HepG2 (cell line): Measurements from ENCODE around the gene TCF12. TPM values are rescaled to one million over a fixed set of nuclear protein-coding genes. Genes with fewer than 3 reads are reported as not detected.

ENCODE experiments used
- ATAC-seq: fragments of 200-7000 bp; cut with Tn5 transposase; 3 replicates; pipeline ENCODE4 v1.9.1; 2020; ENCODE audit warnings: mild to moderate bottlenecking, moderate library complexity
- BruUV-seq: library from RNA; stranded (reverse); fragments of 400-500 nt; replicated peaks from 2 replicates; lab custom pipeline; 2021; lab: Mats Ljungman, UMichigan
- CTCF ChIA-PET: fragments of 300-600 bp; formaldehyde crosslinking; extraction: SDS; loops from one replicate; lab custom pipeline; 2021; ENCODE audit warnings: low total read pairs, inconsistent platforms, low intra/inter-chr PET ratio; lab: Yijun Ruan, JAX
- POLR2A ChIA-PET: fragments of 350-600 bp; sonication (Branson Sonifier 250); formaldehyde crosslinking; loops from one replicate; lab custom pipeline; 2020; ENCODE audit warnings: antibody characterized with exemption, inconsistent platforms; lab: Yijun Ruan, JAX
- DNase-seq: peaks from one replicate; pipeline ENCODE4 v3.0.0-alpha.2; 2015; ENCODE audit warnings: low spot score
- FAIRE-seq: peaks from 3 replicates; lab custom pipeline; 2011; peaks lifted over from hg19 to GRCh38; lab: Jason Lieb, UNC
- H2AFZ ChIP-seq: one replicate; pipeline ENCODE4 v1.6.1; 2011; ENCODE audit warnings: low read length, inconsistent platforms
- H3K27ac ChIP-seq: fragments of 300-600 bp; 3 replicates; pipeline ENCODE4 v1.8.0; 2011; ENCODE audit warnings: mixed run types, mild to moderate bottlenecking, mixed read lengths, low read length, inconsistent platforms; ENCODE audit not compliant: insufficient read depth; ENCODE audit errors: extremely low read length
- H3K27me3 ChIP-seq, 2 experiments: fragments of 200-600 bp in 1 of 2; 2 replicates in 1 of 2; 3 replicates in 1 of 2; pipeline versions ENCODE4 v1.6.0 to v1.8.0; 2011; ENCODE audit warnings: low read length in 2 of 2, mild to moderate bottlenecking in 2 of 2, moderate library complexity in 2 of 2, inconsistent platforms in 1 of 2; ENCODE audit not compliant: insufficient read depth in 2 of 2, control insufficient read depth in 1 of 2
- H3K36me3 ChIP-seq, 2 experiments: fragments of 200-600 bp in 1 of 2; replicated peaks in 1 of 2; 2 replicates in 1 of 2; 3 replicates in 1 of 2; pipeline versions ENCODE4 v1.5.1 to v1.8.0; 2011; ENCODE audit warnings: low read length in 2 of 2, inconsistent platforms in 1 of 2; ENCODE audit not compliant: insufficient read depth in 2 of 2, control insufficient read depth in 1 of 2
- H3K4me1 ChIP-seq: 2 replicates; pipeline ENCODE4 v1.5.1; 2012; ENCODE audit warnings: low read length, inconsistent platforms; ENCODE audit not compliant: insufficient read depth
- H3K4me2 ChIP-seq: 2 replicates; pipeline ENCODE4 v1.6.0; 2011; ENCODE audit warnings: low read depth, low read length, inconsistent platforms
- H3K4me3 ChIP-seq, 3 experiments: fragments of 200-600 bp in 1 of 3; sonication (generic), shearing (Covaris generic) in 1 of 3; replicated peaks in 1 of 3; 2 replicates each; pipeline ENCODE4 v1.5.1; 2011 to 2016; ENCODE audit warnings: low read length in 3 of 3, inconsistent platforms in 2 of 3, low read depth in 2 of 3, mild to moderate bottlenecking in 2 of 3, control low read depth in 1 of 3, mixed read lengths in 1 of 3; ENCODE audit not compliant: insufficient read depth in 1 of 3
- H3K79me2 ChIP-seq: one replicate; pipeline ENCODE4 v1.6.1; 2011; ENCODE audit warnings: low read length, inconsistent platforms; ENCODE audit not compliant: insufficient read depth
- H3K9ac ChIP-seq: 2 replicates; pipeline ENCODE4 v1.6.0; 2011; ENCODE audit warnings: mild to moderate bottlenecking, low read depth, low read length, inconsistent platforms; ENCODE audit not compliant: insufficient read depth
- H3K9me3 ChIP-seq: 2 replicates; pipeline ENCODE4 v1.5.1; 2012; ENCODE audit warnings: mild to moderate bottlenecking, low read length
- H4K20me1 ChIP-seq: 2 replicates; pipeline ENCODE4 v1.6.0; 2011; ENCODE audit warnings: inconsistent platforms, mild to moderate bottlenecking, low read length, moderate library complexity; ENCODE audit not compliant: insufficient read depth
- BHLHE40 ChIP-seq: IDR thresholded peaks from 2 replicates; pipeline ENCODE4 v1.6.1; 2011; ENCODE audit warnings: low read length, improper control_type of control experiment
- EED ChIP-seq: sonication (generic); formaldehyde crosslinking; IDR thresholded peaks from 2 replicates; pipeline ENCODE4 v1.5.0; 2020; ENCODE audit warnings: mild to moderate bottlenecking, missing genetic modification reagents
- FOXC1 ChIP-seq: sonication (generic); formaldehyde crosslinking; IDR thresholded peaks from 2 replicates; pipeline ENCODE4 v1.8.0; 2022; ENCODE audit warnings: mild to moderate bottlenecking, missing genetic modification reagents, borderline replicate concordance
- HHEX ChIP-seq: IDR thresholded peaks from 2 replicates; pipeline ENCODE4 v1.6.1; 2016; ENCODE audit warnings: control low read depth
- HMGA1 ChIP-seq: sonication (generic); formaldehyde crosslinking; conservative IDR thresholded peaks from 2 replicates; pipeline ENCODE4 v1.4.0; 2020; ENCODE audit warnings: missing genetic modification reagents
- ISX ChIP-seq: sonication (generic); formaldehyde crosslinking; conservative IDR thresholded peaks from 2 replicates; pipeline ENCODE4 v1.5.0; 2020; ENCODE audit warnings: missing genetic modification reagents
- SOX6 ChIP-seq, 2 experiments: fragments of 450-650 bp in 1 of 2; sonication (generic) in 1 of 2; formaldehyde crosslinking in 1 of 2; IDR thresholded peaks; 2 replicates each; pipeline versions ENCODE4 v1.4.0 to v1.6.1; 2017 to 2020; ENCODE audit warnings: antibody characterized with exemption in 1 of 2, mild to moderate bottlenecking in 1 of 2, missing genetic modification reagents in 1 of 2
- SYNCRIP ChIP-seq: fragments of 200-400 bp; formaldehyde crosslinking; IDR thresholded peaks from 2 replicates; pipeline ENCODE4 v1.6.1; 2018; ENCODE audit warnings: mild to moderate bottlenecking, low read depth, low read length; ENCODE audit not compliant: insufficient read depth
- ZNF251 ChIP-seq: sonication (generic); formaldehyde crosslinking; IDR thresholded peaks from 2 replicates; pipeline ENCODE4 v1.9.0; 2021; ENCODE audit warnings: mild to moderate bottlenecking, missing genetic modification reagents
- ZNF878 ChIP-seq: sonication (generic); formaldehyde crosslinking; IDR thresholded peaks from 2 replicates; pipeline ENCODE4 v1.8.1; 2023; ENCODE audit warnings: mild to moderate bottlenecking, missing genetic modification reagents, moderate library complexity
- WGBS: methylation state at CpG from one replicate; pipeline ENCODE4 v1.1.6; 2017; ENCODE audit warnings: low lambda C conversion rate; 5-methylcytosine and 5-hydroxymethylcytosine counted together
- in situ Hi-C: cut with HindIII; loops from 2 replicates; pipeline ENCODE4 v1.10.0; 2017; ENCODE audit warnings: low pct_unique_long_range_greater_than_20kb; ENCODE audit not compliant: extremely low pct_ligation_motif_present
- intact Hi-C: fragments of 100-400 bp; cut with micrococcal nuclease; formaldehyde crosslinking; loops from one replicate; pipeline ENCODE4 v1.10.0; 2022; ENCODE audit not compliant: unreplicated experiment
- polyA plus RNA-seq, 8 experiments: library from polyadenylated mRNA; depleted of rRNA in 3 of 8; stranded (reverse) in 7 of 8; unstranded in 1 of 8; fragments of >200 nt; fragmentation: Illumina TruSeq in 4 of 8; extraction: Trizol in 4 of 8; gene quantifications; 2 replicates each; pipeline versions ENCODE4 v1.2.1 to v1.2.3, GENCODE V29; 2011 to 2016; ENCODE audit warnings: low read depth in 4 of 8, missing spikeins in 1 of 8, mixed read lengths in 1 of 8; ENCODE audit not compliant: insufficient read depth in 1 of 8
- total RNA-seq, 5 experiments: library from RNA; depleted of rRNA; stranded (reverse); fragments of >200 nt; fragmentation: Illumina TruSeq; extraction: Trizol; gene quantifications; 2 replicates each; pipeline ENCODE4 v1.2.3, GENCODE V29; 2016; ENCODE audit warnings: low read depth in 1 of 5
- TF ChIP-seq, protein P1 (sequence below): sonication (generic); formaldehyde crosslinking; IDR thresholded peaks from 2 replicates; pipeline ENCODE4 v1.4.0; 2020; ENCODE audit warnings: low read depth, mild to moderate bottlenecking, missing genetic modification reagents
- TF ChIP-seq, protein P2 (sequence below): sonication (generic); formaldehyde crosslinking; IDR thresholded peaks from 2 replicates; pipeline ENCODE4 v1.4.0; 2020; ENCODE audit warnings: low read depth, mild to moderate bottlenecking, missing genetic modification reagents
- TF ChIP-seq, protein P3 (sequence below): sonication (generic); formaldehyde crosslinking; IDR thresholded peaks from 2 replicates; pipeline ENCODE4 v1.4.0; 2020; ENCODE audit warnings: mild to moderate bottlenecking, low read depth, missing genetic modification reagents
- TF ChIP-seq, protein P4 (sequence below): sonication (generic); formaldehyde crosslinking; IDR thresholded peaks from 2 replicates; pipeline ENCODE4 v1.8.1; 2023; ENCODE audit warnings: missing genetic modification reagents, inconsistent platforms, borderline replicate concordance
- TF ChIP-seq, protein P5 (sequence below): sonication (generic); formaldehyde crosslinking; IDR thresholded peaks from 2 replicates; pipeline ENCODE4 v1.4.0; 2020; ENCODE audit warnings: missing genetic modification reagents, mild to moderate bottlenecking, borderline replicate concordance

TCF12 gene
- total and polyA plus RNA-seq, 2 of the 13 experiments (the other 11 are each of a cell fraction or from before 2014, with no cell fraction given): 48.6 to 51.1 TPM

DNA sequence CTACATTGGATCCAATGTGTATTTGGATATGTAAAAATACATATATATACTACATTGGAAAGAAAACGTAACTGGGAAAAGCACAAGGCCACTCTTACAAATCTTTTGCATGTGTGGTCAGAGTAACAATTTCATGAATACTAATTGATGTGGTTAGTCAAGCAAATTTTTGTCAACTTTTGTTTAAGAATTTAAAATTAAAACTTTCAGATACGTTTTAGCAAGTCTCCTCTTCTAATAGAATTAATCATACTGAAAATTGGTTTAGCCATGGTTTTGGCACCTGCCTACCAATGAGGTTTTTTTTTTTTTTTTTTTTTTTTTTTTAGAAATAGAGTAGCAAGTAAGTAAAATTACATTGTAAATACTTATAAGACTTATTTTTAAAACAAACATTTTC is 304.9 kb downstream of the TCF12 start (continued):
- TF ChIP-seq, protein P1, sequence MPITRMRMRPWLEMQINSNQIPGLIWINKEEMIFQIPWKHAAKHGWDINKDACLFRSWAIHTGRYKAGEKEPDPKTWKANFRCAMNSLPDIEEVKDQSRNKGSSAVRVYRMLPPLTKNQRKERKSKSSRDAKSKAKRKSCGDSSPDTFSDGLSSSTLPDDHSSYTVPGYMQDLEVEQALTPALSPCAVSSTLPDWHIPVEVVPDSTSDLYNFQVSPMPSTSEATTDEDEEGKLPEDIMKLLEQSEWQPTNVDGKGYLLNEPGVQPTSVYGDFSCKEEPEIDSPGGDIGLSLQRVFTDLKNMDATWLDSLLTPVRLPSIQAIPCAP: no peak

DNA sequence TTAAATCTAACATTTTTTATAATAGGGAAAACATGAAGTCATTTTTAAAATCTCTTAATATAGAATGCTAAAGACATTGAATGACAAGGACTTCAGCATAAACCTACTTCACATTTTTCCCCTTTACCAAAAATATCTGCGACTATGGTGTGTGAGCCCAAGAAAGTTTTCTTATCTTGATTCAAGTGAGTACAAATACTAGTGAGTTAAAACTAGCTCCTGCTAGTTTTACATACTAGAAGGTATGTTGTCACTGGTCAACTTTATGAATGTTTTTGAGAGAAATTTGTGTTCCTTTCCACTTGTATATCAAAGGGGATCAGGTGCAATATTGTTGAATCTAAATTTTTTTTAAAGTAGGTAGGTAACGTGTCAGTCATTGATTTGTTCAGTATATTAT is 305.4 kb downstream of the TCF12 start:
- intact Hi-C loops (no loop called here), in situ Hi-C loops (no loop called here)
- ChIA-PET POLR2A (no interaction called here), CTCF (no interaction called here)
- Histone ChIP-seq H3K4me3 (no peak overlapping the region), H4K20me1 (no peaks in the 10 kb centered on the region), H3K27me3 (no peaks in the 10 kb centered on the region), H3K36me3 (no peaks in the 10 kb centered on the region), H3K79me2 (no peaks in the 10 kb centered on the region), H3K4me2 (no peak overlapping the region), H3K4me1 (peaks cover 8% of the 10 kb centered on the region; the same call in 1 of the 2 replicates), H2AFZ (no peak overlapping the region), H3K9me3 (no peaks in the 10 kb centered on the region), H3K27ac (no peak overlapping the region), H3K9ac (no peak overlapping the region)
- BruUV-seq: no TSS peak
- DNase-seq (no peak), FAIRE-seq (no peak), ATAC-seq (no peak)
- 91% methylated on average over 2 of the region's 2 CpGs for WGBS
- no peak for TF ChIP-seq ZNF878 (CRISPR knock-in tag)
- TF ChIP-seq SOX6 (IDR thresholded peaks at IDR 0.05): no peak
- no peak for TF ChIP-seq SOX6 (CRISPR knock-in tag; IDR thresholded peaks at IDR 0.05)
- TF ChIP-seq, protein P2, sequence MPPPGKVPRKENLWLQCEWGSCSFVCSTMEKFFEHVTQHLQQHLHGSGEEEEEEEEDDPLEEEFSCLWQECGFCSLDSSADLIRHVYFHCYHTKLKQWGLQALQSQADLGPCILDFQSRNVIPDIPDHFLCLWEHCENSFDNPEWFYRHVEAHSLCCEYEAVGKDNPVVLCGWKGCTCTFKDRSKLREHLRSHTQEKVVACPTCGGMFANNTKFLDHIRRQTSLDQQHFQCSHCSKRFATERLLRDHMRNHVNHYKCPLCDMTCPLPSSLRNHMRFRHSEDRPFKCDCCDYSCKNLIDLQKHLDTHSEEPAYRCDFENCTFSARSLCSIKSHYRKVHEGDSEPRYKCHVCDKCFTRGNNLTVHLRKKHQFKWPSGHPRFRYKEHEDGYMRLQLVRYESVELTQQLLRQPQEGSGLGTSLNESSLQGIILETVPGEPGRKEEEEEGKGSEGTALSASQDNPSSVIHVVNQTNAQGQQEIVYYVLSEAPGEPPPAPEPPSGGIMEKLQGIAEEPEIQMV (CRISPR knock-in tag): no peak
- no peak for TF ChIP-seq BHLHE40
- no peak for TF ChIP-seq ZNF251
- no peak for TF ChIP-seq HHEX (CRISPR knock-in tag)
- TF ChIP-seq HMGA1: no peak
- no peak for TF ChIP-seq EED
- no peak for TF ChIP-seq SYNCRIP
- TF ChIP-seq, protein P3, sequence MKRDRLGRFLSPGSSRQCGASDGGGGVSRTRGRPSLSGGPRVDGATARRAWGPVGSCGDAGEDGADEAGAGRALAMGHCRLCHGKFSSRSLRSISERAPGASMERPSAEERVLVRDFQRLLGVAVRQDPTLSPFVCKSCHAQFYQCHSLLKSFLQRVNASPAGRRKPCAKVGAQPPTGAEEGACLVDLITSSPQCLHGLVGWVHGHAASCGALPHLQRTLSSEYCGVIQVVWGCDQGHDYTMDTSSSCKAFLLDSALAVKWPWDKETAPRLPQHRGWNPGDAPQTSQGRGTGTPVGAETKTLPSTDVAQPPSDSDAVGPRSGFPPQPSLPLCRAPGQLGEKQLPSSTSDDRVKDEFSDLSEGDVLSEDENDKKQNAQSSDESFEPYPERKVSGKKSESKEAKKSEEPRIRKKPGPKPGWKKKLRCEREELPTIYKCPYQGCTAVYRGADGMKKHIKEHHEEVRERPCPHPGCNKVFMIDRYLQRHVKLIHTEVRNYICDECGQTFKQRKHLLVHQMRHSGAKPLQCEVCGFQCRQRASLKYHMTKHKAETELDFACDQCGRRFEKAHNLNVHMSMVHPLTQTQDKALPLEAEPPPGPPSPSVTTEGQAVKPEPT: no peak
- TF ChIP-seq FOXC1: no peak
- TF ChIP-seq ISX (CRISPR knock-in tag): no peak
- TF ChIP-seq, protein P4, sequence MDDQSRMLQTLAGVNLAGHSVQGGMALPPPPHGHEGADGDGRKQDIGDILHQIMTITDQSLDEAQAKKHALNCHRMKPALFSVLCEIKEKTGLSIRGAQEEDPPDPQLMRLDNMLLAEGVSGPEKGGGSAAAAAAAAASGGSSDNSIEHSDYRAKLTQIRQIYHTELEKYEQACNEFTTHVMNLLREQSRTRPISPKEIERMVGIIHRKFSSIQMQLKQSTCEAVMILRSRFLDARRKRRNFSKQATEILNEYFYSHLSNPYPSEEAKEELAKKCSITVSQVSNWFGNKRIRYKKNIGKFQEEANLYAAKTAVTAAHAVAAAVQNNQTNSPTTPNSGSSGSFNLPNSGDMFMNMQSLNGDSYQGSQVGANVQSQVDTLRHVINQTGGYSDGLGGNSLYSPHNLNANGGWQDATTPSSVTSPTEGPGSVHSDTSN (CRISPR knock-in tag): no peak
- TF ChIP-seq, protein P5, sequence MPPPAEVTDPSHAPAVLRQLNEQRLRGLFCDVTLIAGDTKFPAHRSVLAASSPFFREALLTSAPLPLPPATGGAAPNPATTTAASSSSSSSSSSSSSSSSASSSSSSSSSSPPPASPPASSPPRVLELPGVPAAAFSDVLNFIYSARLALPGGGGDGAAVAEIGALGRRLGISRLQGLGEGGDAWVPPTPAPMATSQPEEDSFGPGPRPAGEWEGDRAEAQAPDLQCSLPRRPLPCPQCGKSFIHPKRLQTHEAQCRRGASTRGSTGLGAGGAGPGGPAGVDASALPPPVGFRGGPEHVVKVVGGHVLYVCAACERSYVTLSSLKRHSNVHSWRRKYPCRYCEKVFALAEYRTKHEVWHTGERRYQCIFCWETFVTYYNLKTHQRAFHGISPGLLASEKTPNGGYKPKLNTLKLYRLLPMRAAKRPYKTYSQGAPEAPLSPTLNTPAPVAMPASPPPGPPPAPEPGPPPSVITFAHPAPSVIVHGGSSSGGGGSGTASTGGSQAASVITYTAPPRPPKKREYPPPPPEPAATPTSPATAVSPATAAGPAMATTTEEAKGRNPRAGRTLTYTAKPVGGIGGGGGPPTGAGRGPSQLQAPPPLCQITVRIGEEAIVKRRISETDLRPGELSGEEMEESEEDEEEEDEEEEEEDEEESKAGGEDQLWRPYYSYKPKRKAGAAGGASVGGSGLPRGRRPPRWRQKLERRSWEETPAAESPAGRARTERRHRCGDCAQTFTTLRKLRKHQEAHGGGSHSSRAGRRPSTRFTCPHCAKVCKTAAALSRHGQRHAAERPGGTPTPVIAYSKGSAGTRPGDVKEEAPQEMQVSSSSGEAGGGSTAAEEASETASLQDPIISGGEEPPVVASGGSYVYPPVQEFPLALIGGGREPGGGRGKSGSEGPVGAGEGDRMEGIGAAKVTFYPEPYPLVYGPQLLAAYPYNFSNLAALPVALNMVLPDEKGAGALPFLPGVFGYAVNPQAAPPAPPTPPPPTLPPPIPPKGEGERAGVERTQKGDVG (CRISPR knock-in tag): no peak
